ENCODE results near the gene PTPRR. TPM values are rescaled to one million over a fixed set of nuclear protein-coding genes. Genes with fewer than 3 reads are reported as not detected.

The PTPRR gene
- total and polyA plus RNA-seq, 4 donors, result 0.17 to 1.5 (median 0.61) TPM

GRCh38 chr12:70752327-70752726, 168.2 kb downstream of the PTPRR start:
- Histone ChIP-seq H3K9ac (ENCODE audit: insufficient read depth in 1 of 2, low read length in 2 of 2) (no peak overlapping the region), H3K27ac (ENCODE audit: low read depth in 1 of 2, low read length in 1 of 2) (no peak overlapping the region), H3K27me3 (ENCODE audit: control insufficient read depth in 3 of 3, insufficient read depth in 3 of 3, low read length in 2 of 3) (peaks cover 0 to 2% (median 2%) of the 10 kb centered on the region in 3 donors), H3K36me3 (ENCODE audit: control insufficient read depth in 4 of 4, insufficient read depth in 4 of 4, low read length in 4 of 4) (no peaks in the 10 kb centered on the region), H3K9me3 (ENCODE audit: control insufficient read depth in 4 of 4, insufficient read depth in 3 of 4, low read length in 3 of 4) (no peaks in the 10 kb centered on the region), H3K4me3 (no peak overlapping the region), H3K4me1 (ENCODE audit: control insufficient read depth in 5 of 5, insufficient read depth in 5 of 5, low read length in 5 of 5) (no peaks in the 10 kb centered on the region)
- 84 to 87% methylated on average over 3 of the region's 3 CpGs for WGBS, 2 donors
- DNase-seq (no peak), ATAC-seq (ENCODE audit: insufficient read depth, low FRiP score) (no peak)
- TF ChIP-seq, protein P1, sequence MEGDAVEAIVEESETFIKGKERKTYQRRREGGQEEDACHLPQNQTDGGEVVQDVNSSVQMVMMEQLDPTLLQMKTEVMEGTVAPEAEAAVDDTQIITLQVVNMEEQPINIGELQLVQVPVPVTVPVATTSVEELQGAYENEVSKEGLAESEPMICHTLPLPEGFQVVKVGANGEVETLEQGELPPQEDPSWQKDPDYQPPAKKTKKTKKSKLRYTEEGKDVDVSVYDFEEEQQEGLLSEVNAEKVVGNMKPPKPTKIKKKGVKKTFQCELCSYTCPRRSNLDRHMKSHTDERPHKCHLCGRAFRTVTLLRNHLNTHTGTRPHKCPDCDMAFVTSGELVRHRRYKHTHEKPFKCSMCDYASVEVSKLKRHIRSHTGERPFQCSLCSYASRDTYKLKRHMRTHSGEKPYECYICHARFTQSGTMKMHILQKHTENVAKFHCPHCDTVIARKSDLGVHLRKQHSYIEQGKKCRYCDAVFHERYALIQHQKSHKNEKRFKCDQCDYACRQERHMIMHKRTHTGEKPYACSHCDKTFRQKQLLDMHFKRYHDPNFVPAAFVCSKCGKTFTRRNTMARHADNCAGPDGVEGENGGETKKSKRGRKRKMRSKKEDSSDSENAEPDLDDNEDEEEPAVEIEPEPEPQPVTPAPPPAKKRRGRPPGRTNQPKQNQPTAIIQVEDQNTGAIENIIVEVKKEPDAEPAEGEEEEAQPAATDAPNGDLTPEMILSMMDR (IDR thresholded peaks at IDR 0.05; ENCODE audit: control extremely low read depth, extremely low read depth), result no peak

DNA sequence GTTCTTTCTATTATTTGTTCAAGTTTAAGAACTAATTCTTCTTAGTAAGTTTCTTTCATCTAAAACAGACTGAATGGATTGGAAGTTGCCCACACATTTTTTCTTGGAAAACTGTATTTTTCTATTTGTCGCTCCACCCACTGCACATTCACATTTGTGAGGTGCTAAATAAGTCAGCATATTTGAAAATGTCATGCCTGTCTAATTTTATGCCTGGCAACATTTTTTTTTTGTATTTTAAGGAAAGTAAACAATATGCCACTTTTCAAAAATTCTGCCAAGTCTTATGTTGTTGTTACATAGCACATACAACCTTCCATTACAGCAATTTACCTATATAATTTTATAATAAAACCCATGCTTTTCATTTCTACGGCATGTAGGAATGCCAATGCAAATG, 170.6 kb downstream of the PTPRR start:
- Histone ChIP-seq H3K27me3 (ENCODE audit: control insufficient read depth in 3 of 3, insufficient read depth in 3 of 3, low read length in 2 of 3) (peaks cover 0 to 3% (median 2%) of the 10 kb centered on the region in 3 donors), H3K36me3 (ENCODE audit: control insufficient read depth in 4 of 4, insufficient read depth in 4 of 4, low read length in 4 of 4) (no peaks in the 10 kb centered on the region), H3K9ac (ENCODE audit: insufficient read depth in 1 of 2, low read length in 2 of 2) (no peak overlapping the region), H3K9me3 (ENCODE audit: control insufficient read depth in 4 of 4, insufficient read depth in 3 of 4, low read length in 3 of 4) (no peaks in the 10 kb centered on the region), H3K4me3 (no peak overlapping the region), H3K27ac (ENCODE audit: low read depth in 1 of 2, low read length in 1 of 2) (no peak overlapping the region), H3K4me1 (ENCODE audit: control insufficient read depth in 5 of 5, insufficient read depth in 5 of 5, low read length in 5 of 5) (no peaks in the 10 kb centered on the region)
- DNase-seq (no peak), ATAC-seq (ENCODE audit: insufficient read depth, low FRiP score) (no peak)
- WGBS, 2 donors, result 97 to 98% methylated on average over 2 of the region's 2 CpGs
- TF ChIP-seq, protein P1 (IDR thresholded peaks at IDR 0.05; ENCODE audit: control extremely low read depth, extremely low read depth), result no peak

DNA sequence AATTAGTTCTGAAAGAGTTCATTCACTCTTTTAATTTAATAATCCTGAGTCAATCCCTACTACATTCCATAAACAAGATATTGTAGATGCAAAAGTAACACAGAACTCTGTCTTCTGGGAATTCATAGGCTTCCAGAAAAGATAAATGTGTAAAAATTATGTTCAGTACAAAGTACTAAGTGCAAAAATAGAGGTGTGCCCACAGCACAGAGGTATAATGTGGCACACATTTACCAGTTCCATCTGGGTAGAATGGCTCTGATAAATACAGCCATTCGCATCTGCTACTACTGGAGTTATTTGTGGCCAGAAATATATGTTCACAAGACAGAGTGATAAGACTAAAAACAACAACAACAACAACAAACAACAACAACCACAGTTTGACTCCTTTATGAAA, 171.7 kb downstream of the PTPRR start:
- ATAC-seq (ENCODE audit: insufficient read depth, low FRiP score) (no peak), DNase-seq (no peak)
- WGBS, 2 donors, result 87 to 96% methylated on average over 1 of the region's 1 CpG
- Histone ChIP-seq H3K9me3 (ENCODE audit: control insufficient read depth in 4 of 4, insufficient read depth in 3 of 4, low read length in 3 of 4) (no peaks in the 10 kb centered on the region), H3K4me1 (ENCODE audit: control insufficient read depth in 5 of 5, insufficient read depth in 5 of 5, low read length in 5 of 5) (no peaks in the 10 kb centered on the region), H3K9ac (ENCODE audit: insufficient read depth in 1 of 2, low read length in 2 of 2) (no peak overlapping the region), H3K27me3 (ENCODE audit: control insufficient read depth in 3 of 3, insufficient read depth in 3 of 3, low read length in 2 of 3) (peaks cover 0 to 3% (median 2%) of the 10 kb centered on the region in 3 donors), H3K36me3 (ENCODE audit: control insufficient read depth in 4 of 4, insufficient read depth in 4 of 4, low read length in 4 of 4) (no peaks in the 10 kb centered on the region), H3K27ac (ENCODE audit: low read depth in 1 of 2, low read length in 1 of 2) (no peak overlapping the region), H3K4me3 (no peak overlapping the region)
- TF ChIP-seq, protein P1 (IDR thresholded peaks at IDR 0.05; ENCODE audit: control extremely low read depth, extremely low read depth), result no peak

Data from lung (tissue), 12 donors.